Measurements from ENCODE around the gene FRAS1.
"Not testable (repeated sequence)": the region's sequence is repeated elsewhere in the genome, so short reads cannot be mapped to it uniquely, and the experiment has no call there.

FRAS1 gene

GRCh38 chr4:78217557-78217956, 160.4 kb downstream of the FRAS1 start:
- no peak for DNase-seq (ENCODE audit: low read depth)

DNA sequence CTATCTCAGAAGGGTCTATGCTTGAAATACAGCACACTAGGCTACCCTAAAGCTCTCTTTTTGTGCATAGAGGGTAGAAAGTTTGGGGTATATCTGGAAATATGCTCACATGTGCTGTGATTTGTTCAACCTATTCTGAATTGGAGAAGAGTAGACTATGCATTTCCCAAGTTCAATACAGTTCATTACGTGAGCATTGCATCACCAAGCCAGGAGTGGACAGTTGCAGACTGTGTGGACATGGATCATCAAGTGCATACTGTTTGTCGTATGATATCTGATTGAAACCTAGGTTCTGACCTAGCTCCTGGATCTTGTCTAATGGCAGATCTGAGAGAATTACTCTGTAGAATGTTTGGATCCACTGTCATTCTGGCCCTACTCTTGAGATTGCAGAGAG, 161.1 kb downstream of the FRAS1 start:
- DNase-seq (ENCODE audit: low read depth): no peak

DNA sequence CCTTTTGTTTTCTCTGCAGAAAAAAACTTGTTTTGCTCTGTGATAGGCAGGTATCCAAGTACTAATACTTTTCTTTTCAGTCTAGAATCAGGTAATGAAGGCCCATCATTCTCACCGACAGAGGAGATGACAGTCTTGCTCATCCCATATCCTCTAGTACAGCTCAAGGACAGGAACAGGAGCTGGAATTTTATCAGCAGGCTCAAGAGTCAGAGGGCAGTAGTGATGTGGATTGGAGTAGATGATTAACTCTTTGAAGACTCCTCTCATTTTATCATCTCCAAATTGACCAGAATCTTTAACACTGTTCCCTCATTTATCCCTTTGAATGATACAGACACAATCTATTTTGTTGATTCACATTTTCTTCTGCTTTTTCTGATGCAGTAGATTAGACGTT, 162.7 kb downstream of the FRAS1 start:
- DNase-seq (ENCODE audit: low read depth): no peak

GRCh38 chr4:78220283-78220682, 163.2 kb downstream of the FRAS1 start:
- DNase-seq (ENCODE audit: low read depth): no peak

DNA sequence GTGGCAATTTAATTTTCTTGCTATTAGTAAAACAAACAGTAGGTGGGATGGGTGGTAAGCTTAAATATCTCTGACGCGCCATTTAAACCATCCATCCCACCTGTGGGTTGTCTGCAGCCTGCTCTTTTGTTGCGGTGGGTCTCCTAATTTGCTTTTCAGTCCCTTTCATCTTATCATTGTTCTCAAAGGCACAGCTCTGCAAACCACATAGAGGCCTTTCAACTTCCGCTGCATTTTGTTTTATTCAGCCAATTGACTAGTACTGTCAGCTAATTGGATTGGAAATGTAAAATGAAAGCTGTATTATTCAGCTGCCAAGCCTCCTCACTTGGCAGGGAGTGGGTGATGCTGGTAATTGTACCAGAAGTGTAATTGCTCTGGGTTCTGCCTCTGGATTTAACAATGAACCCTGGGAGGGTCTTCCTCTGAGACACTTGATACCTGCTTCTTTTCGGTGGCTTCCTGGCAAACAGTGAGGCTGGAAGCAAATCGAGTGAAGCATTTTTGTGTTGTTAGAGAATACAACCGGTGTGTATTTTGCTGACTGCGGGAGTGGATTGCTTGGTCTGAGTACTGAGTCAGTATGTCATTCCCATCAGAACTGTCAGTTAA, 165.6 kb downstream of the FRAS1 start:
- no peak for DNase-seq (ENCODE audit: low read depth)

DNA sequence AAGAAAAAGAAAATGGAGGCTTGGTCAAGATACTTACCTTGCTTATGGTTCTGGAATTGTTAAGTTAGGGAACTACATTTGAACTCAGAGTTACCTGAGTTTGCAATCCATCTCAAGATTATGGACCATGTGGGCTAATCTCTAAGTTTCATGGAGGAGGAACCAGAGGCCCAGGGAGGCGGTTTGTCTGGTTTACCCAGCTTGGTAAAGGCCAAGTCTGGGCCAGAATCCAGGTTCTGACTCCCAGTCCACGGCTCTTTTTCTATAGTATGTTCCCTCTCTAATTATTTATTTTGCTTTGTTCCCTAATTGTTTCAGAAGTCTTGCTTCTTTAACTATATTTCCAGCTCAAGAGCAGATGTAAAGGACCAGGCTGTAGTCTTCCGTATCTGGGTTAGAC, 168.1 kb downstream of the FRAS1 start:
- DNase-seq (ENCODE audit: low read depth): no peak

- DNase-seq (ENCODE audit: low read depth): no peak
Observed at GRCh38 chr4:78226279-78226678, 169.2 kb downstream of the FRAS1 start.

DNA sequence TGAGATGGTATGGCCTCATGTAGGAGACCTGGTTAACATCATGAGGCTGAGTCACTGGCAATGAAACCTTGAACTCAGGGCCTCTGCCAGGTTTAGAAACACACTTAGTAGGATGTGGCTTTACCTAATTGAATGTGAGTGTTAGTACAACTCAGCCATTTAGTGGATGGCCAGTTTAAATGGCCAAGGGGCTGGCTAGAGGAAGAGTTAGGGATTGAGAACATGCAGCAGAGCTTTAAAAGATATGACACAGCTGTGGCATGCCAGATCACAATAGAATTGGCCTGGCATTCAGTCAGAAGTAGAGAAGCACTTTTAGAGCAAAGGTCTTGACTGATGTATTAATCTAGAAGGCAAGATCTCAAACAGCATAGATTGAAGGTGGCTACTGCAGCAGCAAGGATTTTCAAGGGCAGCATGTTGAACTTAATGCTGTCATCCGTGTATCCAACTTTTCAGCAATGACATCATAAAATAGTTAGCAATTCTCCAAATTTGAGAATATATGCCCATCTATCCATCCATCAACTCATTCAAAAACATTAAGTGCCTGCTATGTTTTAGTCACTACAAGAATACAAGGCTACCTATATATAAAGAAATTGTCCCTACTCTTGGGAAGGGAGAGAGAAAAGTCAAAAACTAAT, 170.4 kb downstream of the FRAS1 start:
- no peak for DNase-seq (ENCODE audit: low read depth)

DNA sequence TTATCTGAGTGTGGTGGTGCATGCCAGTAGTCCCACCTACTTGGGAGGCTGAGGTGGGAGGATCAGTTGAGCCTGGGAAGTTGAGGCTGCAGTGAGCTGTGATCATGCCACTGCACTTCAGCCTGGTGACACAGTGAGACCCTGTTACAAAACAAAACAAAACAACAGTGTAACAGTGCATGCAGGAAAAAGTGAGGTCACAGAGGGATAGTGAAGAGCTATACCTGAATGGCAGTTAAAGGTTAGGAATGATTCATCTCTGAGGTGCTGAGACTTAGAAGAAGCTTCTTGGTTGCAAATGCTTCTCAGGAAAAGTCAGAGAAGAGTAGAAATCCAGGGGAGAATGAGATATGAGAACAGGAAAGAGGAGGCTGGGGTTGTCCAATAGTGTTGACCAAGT, 178.7 kb downstream of the FRAS1 start:
- DNase-seq (ENCODE audit: low read depth): no peak

DNA sequence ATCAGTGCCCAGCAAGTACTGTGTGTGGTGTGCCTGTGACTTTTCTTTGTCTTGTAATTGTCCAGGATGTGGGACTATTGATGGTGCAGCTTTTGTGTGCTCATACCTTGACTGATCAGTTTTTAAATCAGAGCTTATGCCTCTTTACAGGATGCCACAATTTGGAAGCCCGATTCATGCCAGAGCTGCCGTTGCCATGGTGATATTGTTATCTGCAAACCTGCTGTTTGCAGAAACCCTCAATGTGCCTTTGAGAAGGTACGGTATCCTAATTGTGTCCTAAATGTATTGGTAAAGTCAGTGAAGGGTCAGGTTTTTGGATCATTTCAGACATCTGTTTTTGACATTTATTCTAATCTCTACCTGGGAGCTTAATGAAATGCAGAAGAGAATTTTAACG, 180.2 kb downstream of the FRAS1 start:
- DNase-seq (ENCODE audit: low read depth): no peak

- no peak for DNase-seq (ENCODE audit: low read depth)
Observed at GRCh38 chr4:78242071-78242470, 184.9 kb downstream of the FRAS1 start.

- DNase-seq (ENCODE audit: low read depth): no peak
Observed at GRCh38 chr4:78244705-78245485, 187.8 kb downstream of the FRAS1 start.

DNA sequence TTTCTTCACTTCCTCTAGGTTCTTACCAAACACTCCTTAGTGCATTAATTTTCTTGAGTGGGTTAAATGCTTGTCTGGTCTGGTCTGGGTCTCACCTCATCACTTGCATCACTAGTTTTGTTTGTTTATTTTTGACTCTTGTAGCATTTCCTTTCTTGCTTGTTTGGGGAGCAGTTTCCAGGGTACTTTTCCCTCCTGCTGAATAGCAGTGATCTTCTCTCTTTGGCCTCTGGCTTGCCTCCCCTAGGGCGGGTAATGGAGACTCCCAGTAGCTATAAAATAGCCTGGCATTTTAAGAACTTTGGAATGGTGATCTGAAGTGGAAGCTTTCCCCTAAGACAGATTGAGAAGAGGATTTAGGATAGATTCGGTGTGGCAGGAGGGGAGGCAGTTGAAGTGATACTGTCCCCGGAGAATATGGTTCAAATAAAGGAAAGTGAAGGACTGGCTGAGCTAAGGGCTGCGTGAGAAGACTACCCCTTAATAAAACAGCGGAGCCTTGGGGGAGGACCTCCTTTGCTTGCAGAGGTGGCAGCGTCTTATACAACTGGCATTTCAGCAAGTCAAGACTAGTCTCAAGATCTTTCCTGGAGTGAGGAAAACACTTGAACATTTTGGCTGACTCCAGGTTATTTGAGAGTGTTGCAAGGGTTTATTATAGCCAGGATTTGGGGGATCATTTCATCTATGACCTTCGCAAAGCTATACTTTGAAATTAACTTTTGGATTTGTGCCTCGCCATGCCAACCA, 190.6 kb downstream of the FRAS1 start:
- DNase-seq (ENCODE audit: low read depth): no peak

DNA sequence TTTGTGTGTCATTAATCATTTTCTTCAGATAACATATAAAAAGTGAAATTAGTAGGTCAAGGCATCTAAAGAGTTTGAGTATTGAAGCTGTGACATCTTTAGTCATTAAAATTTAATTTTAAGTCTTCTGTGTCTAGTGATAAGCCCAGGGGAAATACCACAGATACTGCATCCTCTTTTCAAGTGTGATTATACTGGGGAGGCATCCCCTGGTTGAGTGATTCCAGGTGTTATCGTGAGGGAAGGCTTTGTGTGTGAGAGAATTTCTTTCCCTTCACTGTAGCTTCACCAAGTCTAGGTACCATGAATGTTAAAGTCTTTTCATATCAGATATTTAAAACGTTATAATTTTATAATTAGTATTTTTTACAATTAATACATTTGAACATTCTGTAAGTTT, 193.4 kb downstream of the FRAS1 start:
- no peak for DNase-seq (ENCODE audit: low read depth)

GRCh38 chr4:78252773-78253172, 195.7 kb downstream of the FRAS1 start:
- DNase-seq (ENCODE audit: low read depth): not testable (repeated sequence)

GRCh38 chr4:78254893-78255292, 197.8 kb downstream of the FRAS1 start:
- no peak for DNase-seq (ENCODE audit: low read depth)

DNA sequence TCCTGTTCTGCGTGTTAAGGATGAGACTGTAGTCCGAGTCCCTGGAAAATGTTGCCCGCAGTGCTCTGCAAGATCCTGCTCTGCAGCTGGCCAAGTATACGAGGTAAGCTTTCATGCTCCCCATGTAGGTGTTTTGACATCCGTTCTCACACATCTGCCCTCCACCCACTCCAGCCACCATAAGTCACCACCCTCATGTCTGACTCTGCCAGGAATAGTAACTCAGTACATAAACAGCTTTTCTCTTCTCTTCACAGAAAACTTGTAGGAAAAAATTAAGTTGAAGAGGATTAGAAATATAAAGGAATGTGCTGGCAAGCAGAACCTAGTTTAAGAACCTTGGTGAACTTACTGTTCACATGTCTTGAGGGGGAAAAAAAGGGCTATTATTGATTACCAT, 207.9 kb downstream of the FRAS1 start:
- DNase-seq (ENCODE audit: low read depth): no peak

- DNase-seq (ENCODE audit: low read depth): no peak
Observed at GRCh38 chr4:78267790-78268189, 210.7 kb downstream of the FRAS1 start.

- no peak for DNase-seq (ENCODE audit: low read depth)
Observed at GRCh38 chr4:78268597-78268996, 211.5 kb downstream of the FRAS1 start.

DNA sequence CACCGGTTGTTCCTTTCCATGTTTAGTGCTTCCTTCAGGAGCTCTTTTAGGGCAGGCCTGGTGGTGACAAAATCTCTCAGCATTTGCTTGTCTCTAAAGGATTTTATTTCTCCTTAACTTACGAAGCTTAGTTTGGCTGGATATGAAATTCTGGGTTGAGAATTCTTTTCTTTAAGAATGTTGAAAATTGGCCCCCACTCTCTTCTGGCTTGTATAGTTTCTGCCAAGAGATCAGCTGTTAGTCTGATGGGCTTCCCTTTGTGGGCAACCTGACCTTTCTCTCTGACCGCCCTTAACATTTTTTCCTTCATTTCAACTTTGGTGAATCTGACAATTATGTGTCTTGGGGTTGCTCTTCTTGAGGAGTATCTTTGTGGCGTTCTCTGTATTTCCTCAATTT, 218.3 kb downstream of the FRAS1 start:
- DNase-seq (ENCODE audit: low read depth): not testable (repeated sequence)

DNA sequence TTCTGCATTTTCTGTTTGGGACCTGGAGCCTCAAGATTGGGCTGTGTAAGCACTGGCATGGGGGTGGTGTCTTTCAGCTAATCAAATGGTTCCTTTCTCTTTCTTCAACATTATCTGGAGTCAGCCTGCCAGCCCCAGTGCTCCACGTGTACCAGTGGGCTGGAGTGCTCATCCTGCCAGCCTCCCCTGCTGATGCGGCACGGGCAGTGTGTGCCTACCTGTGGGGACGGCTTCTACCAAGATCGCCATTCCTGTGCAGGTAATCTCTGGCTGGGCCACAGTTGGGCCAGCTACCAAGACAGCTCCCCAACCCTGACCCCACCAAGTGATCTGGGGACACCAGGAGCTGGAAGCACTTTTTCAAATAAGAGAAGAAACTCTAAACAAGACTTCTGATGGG, 229.2 kb downstream of the FRAS1 start:
- no peak for DNase-seq (ENCODE audit: low read depth)

DNA sequence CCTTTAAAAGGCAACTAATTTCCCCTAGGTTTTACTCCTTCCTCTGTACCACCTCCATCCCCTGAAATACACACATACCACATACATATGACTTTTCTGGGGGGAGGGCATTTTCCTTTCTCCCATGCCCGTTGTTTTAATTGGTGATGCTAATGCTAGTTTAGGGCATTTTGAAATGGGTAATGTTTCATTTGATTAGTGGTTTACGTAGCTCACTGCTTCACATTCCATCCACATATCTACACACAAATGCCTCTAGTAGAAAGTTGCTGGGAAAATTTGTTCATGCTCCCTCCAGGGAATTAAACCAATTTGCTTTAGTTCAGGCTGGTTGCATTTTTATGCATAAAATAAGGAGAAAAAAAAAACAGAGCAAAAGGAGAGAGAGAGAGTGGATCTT, 231.2 kb downstream of the FRAS1 start:
- DNase-seq (ENCODE audit: low read depth): no peak

DNA sequence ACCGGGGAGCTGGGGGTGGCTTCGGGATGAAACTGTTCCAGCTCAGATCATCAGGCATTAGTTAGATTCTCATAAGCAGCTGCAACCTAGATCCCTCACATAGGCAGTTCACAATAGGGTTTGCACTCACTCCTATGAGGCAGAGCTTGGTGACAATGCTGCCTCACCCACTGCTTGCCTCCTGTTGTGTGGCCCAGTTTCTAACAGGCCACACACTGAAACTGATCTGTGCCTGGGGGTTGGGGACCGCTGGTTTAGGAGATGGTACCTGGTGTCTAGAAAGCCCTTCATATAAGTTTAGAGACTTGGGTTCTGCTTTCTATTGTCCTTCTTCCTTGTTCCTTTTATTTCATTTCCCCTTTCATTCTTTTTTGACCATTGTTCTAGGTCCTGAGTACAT, 234.2 kb downstream of the FRAS1 start:
- DNase-seq (ENCODE audit: low read depth): no peak
